ENCODE results near the gene PAQR7.
"Not testable (repeated sequence)": the region's sequence is repeated elsewhere in the genome, so short reads cannot be mapped to it uniquely, and the experiment has no call there.

Gene PAQR7

DNA sequence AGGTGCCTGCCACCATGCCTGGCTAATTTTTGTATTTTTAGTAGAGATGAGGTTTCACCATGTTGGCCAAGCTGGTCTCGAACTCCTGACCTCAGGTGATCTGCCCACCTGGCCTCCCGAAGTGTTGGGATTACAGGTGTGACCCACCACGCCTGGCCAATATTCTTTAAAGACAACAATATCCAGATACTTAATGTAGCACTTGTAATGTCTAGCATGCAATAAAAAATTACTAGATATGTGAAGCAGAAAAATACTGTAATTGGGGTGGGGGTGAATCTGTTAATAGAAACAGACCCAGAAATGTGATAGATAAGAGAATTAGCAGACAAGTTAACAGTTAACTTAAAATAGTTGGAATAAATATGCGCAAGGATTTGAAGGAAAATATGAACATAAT lies 35.7 kb downstream of the PAQR7 start:
- DNase-seq = not testable (repeated sequence)

DNA sequence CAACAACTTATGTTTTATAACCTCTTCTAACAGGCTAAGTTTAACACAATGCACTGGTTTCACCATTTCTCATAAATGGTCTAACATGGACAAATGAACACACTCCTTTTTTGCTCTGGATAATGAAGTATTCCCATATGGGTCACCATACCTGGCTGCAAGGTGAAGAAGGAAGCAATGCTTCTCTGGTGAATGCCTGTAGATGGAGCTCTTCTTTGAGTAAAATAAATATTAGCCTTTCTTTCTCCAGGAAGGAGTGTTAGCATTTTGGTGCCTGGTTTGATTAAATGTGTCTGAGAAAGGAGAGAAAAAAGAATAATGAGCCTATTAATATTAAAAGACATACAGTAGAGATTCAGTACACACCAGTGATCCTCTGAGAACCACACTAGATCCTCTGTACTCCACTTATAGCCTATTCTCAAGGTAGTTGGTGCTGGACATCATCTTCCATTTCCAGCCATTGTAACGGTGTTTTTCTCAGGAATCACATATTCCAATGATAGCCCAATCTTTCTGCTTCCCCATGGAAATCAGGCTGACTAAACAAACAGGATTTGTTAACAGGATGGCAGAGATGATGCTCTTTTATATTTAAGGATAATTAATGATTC lies 38.1 kb downstream of the PAQR7 start:
- DNase-seq = peak in 1 of 2 donors; percentile 8

DNA sequence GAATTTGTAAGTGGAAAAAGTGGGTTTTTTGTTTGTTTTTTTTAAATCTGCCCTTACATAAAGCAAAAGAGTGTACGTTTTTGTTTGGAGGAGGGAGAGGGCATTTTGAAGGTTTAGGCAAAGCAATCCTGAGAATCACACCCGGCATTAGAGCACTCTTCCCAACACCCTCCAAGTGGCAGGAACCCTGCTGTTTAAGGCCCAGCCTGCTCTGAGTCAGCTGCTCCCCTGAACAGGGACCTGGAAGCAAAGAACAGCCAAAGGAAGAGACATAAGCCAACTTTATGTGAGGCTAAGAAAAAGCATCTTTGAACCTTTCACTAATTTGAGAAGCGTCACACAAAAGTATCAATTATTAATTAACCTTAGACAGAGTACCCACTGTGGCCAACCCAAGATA lies 38.8 kb downstream of the PAQR7 start:
- no peak for DNase-seq

DNA sequence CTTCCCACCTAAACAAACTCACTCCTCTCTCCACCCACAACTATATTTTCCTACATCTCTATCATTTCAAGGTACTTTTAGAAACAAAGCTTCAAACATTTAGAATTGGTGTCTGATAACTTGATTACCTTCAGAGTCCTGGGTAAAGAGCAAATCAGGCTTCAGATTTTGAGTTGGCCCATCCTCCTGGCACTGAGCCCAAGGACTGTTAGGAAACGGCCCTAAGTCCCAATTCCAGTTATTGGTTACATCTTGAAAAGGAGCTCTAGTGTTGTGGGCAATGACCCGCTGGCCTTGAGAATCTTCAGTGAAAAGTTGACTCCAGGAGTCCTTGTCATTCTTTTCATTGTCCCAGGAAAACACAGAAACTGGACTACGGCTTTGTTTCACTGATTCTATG lies 40.6 kb downstream of the PAQR7 start:
- no peak for DNase-seq

DNA sequence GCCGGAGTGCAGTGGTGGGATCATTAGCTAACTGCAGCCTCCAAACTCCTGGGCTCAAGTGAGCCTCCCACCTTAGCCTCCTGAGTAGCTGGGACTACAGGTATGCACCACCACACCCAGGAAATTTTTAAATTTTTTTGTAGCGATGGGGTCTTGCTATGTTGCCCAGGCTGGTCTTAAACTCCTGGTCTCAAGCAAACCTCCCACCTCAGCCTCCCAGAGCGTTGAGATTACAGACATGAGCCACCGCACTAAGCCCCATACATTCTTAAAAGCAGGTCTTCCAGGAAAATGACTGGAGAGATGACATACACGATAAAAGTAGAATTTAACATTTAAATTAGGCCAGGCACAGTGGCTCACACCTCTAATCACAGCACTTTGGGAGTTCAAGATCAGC lies 42.4 kb downstream of the PAQR7 start:
- DNase-seq = no peak

DNA sequence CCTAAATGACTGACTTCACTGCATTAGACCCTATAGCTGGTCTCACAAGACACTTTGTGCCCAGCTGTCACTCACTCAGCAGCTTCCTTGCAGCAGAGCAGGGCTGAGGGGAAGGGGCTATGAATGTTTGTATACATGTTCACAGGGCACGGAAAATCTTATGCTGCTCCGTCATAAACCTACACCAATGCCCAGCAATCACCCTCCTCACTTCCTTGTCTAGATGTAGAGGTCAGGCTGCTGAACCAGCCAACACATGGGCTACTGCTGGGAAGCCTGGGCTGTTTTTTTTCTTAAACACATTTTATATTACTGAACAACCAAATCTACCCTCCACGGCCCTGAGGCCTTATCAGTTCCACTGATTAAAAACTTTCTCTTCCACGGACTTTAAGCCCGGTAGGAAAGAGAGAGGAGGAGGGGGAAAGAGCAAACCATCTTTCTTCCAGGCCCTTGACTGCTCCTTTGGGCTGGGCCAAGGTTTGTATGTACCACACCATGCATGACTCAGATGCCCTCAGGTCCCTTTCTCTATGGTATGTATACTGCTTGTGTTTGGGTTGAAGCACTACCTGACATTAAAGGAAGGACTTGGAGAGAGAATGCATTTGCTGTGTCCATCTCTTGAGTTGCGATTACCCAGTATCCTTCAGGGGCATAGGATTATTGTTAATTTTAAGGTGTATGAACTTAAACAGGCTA lies 43.0 kb downstream of the PAQR7 start:
- DNase-seq = no peak

DNA sequence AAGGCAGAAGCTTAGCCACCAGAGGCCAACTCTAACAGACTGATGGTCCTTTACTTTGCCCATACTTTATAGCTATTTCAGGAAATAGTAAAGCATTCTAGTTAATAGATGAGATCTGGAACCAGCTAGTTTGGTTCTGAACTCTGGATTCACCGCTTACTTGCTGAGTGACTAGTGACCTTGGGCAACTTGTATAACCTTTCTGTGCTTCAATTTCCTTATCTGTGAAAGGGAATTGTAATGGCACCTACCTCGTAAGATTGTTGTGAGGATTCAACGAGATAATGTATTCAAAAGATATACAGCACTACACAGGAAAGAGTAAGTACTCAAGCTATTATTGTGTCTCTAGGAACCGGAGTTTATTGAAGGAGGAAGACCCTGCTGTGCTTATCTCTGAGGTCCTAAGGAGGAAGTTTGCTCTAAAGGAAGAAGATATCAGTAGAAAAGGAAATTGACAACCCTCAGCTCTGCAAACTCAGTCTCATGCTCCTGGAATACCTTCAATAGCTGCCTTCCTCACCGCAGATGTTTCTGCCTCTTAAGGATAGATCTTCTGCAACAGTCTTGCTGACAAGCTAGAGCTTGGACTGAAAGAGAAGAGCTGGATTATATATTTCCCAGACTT lies 43.8 kb downstream of the PAQR7 start:
- DNase-seq = no peak

DNA sequence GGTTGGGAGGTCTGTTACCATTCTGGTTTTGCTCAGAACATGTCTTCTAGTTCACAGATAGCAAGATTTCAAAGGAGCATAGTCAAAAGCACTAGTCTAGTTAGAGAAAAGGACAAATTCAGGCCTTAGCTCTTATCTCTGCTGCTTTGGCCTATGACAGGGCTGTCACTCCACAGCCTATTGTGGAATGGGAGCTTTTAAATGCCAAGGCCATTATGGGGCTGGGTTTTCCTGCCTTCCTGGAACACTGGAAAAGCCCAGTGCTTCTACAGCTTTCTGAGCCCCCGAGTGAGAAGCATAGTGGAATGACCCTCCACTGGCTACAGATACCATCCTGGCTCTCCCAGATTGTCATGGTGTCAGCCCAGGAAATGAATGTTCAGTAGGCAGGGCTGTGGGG lies 46.5 kb downstream of the PAQR7 start:
- DNase-seq = no peak

DNA sequence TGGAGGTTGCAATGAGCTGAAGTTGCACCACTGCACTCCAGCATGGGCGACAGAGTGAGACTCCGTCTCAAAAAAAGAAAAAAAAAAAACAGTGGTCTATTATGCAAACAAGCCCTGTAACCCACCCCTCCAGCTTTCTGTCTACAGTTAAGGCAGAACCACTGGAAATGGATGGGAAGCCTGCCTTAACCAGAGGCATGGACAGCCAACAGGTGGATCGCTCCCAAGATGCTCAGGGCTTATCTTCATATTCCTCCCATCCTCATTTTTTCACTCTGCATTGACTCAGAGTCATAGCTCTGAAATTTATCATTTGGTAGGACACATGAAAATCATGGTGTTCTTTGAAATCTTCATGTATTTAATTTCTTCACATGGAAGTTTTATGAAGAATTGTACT lies 47.0 kb downstream of the PAQR7 start:
- no peak for DNase-seq

DNA sequence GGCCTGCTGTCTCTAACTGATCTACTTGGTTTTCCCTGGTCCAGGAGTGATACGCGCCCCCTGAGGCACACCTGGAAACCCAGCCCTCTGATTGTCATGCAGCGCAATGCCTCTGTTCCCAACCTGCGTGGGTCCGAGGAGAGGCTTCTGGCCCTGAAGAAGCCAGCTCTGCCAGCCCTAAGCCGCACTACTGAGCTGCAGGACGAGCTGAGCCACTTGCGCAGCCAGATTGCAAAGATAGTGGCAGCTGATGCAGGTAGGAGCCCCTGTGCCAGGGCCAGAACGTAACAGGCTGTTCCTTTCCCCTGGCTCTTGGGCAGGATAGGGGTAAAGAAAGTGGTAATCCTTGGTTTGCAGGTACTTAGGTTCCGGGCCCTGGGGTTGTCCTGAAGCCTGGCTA lies 48.9 kb downstream of the PAQR7 start:
- no peak for DNase-seq

DNA sequence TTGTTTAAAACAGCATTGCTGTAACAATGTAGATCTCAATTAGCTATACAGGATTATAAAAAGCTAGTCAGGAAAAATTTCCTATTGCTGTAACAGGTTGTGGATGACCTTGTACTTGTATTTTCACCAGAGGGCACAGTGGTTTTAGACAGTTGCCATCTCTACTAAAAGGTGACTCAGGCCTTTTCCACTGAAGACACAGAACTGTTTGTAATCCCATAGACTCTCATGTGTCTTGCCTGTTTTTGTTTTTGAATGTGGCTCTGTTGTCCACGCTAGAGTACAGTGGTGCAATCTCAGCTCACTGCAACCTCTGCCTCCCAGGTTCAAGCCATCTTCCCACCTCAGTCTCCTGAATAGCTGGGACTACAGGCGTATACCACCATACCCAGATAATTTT lies 49.9 kb downstream of the PAQR7 start:
- DNase-seq = no peak

DNA sequence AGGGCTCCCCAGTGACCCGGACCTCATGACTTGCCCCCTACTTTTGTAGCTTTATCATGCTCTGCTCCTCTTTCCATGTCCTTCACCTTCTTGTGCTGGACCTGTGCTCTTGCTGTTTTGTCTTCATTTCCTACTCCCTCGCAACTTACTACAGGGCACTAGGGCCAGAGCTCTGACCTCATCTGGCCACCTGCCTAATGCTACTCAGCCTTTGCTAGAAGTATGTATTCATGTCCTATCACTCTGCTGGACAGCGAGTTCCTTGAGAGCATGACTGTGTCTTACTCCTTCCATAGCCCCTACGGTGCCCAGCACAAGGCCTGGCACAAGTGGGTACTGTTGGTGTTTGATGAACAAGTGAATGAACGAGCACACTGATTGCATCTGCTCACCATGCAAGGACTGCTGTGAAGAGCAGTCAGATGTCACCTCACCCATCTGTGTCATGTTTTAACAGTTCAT lies 53.8 kb downstream of the PAQR7 start:
- DNase-seq = no peak

DNA sequence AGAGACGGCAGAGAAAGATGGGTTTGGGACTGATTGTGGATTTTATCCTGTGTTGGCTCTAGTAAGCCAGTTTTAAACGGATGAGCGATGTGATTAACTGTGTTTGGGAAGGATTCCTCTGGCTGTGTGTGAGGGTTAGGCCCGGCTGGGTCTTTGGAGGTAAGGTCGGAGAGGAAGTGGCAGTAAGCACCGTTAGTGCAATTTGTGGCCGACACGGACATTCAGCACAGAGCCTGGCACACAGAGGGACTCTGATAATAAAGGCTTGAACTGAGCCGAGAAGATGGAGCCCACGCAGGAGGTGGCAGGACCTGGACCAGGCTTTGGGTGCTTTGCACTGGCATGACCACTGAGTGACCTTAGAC lies 54.4 kb downstream of the PAQR7 start:
- no peak for DNase-seq

DNA sequence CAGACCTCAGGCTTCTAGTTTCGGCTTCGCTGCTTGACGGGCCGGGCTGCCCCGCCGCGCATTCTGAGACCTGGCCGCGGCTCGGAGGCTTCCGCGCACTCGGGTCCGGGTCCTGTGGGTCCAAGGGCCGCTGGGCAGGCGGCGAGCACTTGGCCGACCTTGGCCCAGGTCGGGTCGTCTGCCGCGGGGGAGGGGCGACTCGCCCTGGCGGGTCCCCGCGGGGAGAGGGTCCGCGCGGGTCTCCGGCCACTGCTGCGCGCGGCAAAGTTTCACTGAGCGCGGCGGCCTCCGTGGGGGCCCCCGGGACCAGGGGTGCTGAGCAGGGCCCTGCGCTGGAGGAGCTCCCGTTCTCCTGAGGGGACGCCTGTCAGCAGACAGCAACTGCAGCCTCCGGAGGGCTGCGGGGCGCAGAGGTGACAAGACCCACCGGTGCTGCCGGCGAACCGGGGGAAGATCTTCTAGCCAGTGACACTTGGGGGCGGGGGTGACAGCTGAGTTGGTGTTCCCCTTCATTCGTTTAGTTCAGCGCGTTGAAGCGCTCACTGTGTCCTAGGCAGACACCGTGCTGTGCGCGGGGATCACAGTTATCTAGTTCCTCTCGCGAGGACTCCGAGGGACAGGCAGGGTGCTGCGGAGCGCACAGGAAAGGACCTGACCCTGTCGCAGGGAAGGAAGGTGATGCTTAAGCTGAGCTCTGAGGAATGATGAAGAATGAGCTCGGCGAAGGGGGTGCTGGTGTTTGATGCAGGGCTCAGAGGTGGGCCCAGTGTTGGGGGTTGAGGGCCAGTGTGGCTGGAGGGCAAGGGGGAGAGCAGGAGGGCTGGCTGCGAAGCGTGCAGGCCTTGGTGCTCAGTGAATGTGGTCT lies 55.0 kb downstream of the PAQR7 start:
- DNase-seq = no peak

DNA sequence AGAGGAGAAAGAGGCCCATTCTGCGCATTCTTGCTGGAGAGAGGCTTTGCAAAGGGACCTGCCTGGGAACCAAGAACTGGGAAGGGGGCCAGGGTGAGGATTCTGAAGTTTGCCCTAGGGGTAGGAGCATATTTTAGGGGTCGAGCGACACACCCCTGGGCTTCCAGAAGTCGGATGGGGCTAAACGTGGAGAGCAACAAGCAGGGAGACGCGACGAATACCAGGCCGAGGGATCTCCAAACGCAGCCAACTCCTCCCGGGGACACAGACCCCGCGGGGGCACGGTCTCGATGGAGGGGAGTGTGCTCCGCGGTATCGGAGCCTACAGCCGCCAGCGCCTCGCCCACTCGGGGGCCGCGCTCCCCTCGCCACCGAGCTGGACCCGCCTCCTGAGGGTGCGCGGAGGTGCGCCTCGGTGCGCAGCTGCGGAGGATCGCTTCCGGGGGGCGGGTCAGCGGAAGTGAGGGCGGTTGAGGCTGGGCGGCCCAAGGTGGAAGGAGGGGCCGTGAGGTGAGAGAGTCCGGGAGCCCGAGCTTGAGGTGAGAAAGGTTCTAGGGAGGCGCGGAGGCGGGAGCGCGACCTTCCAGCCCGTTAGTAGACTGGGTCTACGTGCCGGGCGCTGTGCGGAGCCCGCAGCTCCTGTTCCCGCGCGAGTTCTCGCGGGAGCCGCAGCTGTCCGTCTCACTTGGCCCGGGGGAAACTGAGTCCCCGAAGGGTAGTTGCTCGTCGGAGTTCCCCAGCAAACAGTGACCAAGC lies 55.8 kb downstream of the PAQR7 start, which contains the start of gene MTFR1L:
Gene MTFR1L, plus strand, starts transcription at position 464 of the 756 bp plus-strand sequence. CDS start 3,151 bp downstream, outside the sequence.
- DNase-seq = peak; percentile 47 to 76

DNA sequence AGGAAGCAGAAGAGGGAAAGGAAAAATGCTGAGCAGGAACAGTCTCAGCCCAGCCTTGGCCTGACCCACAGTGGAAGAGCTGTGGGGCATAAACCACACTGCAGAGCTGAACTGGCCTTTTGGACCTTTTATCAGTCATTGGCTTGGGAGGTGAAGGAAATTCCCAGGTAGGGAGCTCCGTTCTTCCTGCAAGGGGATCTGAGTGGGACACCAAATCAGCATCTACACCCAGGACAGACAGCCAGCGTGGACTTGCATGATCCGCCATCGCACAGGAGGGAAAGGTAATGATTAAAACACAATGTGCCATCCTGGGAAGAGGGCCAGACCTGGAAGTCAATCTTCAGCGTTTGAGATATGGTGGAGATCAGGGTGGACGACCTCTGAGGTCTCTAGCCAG lies 56.9 kb downstream of the PAQR7 start:
- DNase-seq = no peak

DNA sequence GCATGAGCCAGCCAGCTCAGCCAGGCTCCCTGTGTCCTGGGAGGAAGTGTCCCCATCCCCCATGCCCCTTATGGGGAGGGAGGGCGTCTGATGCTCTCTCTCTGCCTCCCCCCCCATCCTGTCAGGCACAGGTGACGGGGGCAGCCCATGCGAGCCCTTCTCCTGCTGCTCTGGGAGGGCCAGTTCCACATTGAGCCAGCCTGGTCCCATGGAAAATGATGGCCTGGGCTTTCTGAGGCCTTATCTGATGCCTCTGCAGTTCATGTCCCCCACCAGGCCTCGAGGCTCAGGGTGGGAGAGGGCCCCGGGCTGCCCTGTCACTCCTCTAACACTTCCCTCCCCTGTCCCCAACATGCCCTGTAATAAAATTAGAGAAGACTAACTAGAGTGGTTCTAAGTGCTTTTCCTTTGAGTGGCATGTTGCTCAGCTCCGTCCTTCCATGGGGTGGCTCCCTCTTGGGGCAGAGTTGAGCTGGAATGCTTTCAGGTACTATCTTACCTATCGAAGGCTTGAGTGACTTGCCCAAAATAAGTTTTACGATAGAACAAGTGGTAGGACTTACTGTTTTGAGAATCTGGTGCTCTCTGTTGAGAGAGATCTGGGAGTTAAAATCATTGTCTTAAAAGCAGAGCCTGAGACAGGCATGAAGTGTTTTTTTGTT lies 57.5 kb downstream of the PAQR7 start:
- no peak for DNase-seq

DNA sequence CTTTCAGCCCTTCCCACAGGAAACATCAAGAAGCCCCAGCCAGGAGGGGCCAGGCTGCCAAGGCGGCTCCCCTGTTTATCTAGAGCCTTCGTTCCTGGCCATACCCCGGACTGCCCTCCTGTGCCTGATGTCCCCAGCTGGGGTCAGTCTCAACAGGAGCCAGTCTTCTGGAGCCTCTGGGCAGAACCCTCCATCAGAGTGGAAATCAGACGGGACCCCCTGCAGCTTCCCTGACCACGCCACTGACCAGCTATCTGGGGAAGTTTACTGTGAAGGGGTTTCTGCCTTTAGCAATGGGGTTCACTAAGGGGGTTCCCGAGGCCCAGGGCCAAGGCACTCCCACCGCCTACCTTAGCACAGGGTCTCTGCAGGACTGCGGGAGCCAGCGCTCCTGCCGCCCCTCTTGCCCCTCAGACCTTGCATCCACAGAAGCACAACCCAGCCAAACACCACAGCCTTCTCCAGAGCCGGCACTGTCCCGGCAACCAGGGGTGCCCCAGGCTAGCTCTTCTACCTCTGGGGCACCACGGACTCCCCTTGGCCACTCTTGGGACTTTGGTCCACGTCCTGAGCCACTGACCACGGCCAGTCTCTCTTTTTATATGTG lies 59.3 kb downstream of the PAQR7 start:
- DNase-seq = no peak

DNA sequence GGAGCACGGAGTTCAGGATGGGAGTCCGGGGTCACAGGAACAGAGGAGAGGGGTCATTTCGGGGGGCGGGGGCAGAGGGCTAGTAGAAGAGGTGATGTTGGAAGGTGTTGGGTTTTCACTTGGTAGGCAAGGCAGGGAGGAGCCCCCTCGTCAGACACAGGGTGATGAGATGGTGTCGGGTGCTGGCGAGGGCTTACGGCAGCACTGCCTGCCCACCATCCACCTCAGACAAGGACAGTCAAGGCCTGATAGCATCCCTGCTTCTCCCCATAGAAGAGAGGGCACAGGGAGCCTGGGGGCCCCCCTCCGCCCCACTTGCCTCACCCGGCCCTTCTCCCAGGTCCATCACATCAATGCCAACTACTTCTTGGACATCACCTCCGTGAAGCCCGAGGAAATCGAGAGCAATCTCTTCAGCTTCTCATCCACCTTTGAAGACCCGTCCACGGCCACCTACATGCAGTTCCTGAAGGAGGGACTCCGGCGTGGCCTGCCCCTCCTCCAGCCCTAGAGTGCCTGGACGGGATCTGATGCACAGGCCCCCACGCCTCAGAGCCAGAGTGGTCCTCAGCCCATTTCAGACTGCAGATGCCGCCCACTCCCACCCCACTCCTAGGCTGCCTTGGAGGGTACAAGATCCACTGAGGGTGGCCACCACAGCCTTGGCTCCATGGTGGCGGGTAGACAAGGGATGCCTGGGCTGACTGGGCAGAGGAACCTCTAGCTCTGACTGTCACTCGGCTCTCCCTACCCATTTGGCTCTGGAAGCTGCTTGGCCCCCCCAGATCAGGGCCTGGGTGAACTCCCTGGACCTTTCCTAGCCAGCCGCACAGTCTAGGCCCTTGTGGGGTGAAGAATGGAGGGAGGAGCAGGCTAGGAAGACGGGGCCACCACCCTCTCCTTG lies 60.0 kb downstream of the PAQR7 start:
- DNase-seq = no peak

DNA sequence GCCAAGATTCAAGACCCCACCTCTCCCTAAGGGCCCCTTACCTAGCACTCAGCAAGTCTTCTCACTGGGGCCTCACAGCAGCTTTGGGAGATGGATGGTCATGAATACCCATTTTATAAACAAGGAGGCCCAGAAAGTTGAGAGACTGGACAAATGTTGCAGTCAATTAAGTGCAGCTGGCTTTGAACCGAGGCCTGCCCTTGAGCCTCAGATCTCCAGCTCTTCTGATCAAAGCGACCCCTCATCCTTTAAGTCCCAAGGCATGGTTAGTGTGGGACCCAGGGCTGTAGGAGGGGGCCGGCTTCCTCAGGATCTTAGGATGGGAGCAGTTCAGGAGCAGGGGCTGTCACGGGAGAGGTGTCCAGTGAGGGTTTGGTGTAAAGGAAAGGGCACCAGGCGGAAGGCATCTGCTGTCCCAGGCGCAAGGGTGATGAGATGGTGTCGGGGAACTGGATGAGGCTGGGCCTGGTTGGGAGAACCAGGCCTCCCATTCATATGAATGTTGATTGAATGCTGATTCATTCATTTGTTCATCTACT lies 60.9 kb downstream of the PAQR7 start:
- DNase-seq = no peak

All from hippocampal formation (tissue), 2 donors.